Esophagus squamous epithelium (tissue), 5 donors: ENCODE data around the gene DCST2. TPM values are rescaled to one million over a fixed set of nuclear protein-coding genes. Genes with fewer than 3 reads are reported as not detected.

Experiments
- DNase-seq: peaks from one replicate; lab custom pipeline; 2025; lab: John Stamatoyannopoulos, UW
- H3K27ac ChIP-seq, 4 donors: fragments of 200-600 bp; sonication (generic); one replicate each; pipeline ENCODE4 v1.5.1; 2016 to 2019; ENCODE audit warnings: mild to moderate bottlenecking in 1 of 4
- H3K27me3 ChIP-seq, 4 donors: fragments of 200-600 bp; sonication (generic); 1 replicate in 3 of 4; 2 replicates in 1 of 4; pipeline versions ENCODE4 v1.5.1 to v1.6.0; 2017 to 2021; ENCODE audit warnings: antibody characterized with exemption in 1 of 4
- H3K36me3 ChIP-seq, 3 donors: fragments of 200-600 bp; sonication (generic); one replicate each; pipeline ENCODE4 v1.5.1; 2016 to 2019
- H3K4me1 ChIP-seq, 3 donors: fragments of 200-600 bp; sonication (generic); one replicate each; pipeline ENCODE4 v1.5.1; 2017 to 2019
- H3K4me3 ChIP-seq, 4 donors: fragments of 200-600 bp; sonication (generic); 1 replicate in 3 of 4; 2 replicates in 1 of 4; pipeline ENCODE4 v1.5.1; 2016 to 2019; ENCODE audit warnings: mild to moderate bottlenecking in 2 of 4, moderate library complexity in 1 of 4
- H3K9me3 ChIP-seq, 3 donors: fragments of 200-600 bp; sonication (generic); one replicate each; pipeline ENCODE4 v1.5.1; 2016 to 2019
- CTCF ChIP-seq, 6 experiments: fragments of 450-650 bp in 4 of 6; fragments of 200-600 bp in 2 of 6; sonication (generic) in 2 of 6; IDR thresholded peaks; one replicate each; pipeline ENCODE4 v1.5.1; 2016 to 2019; ENCODE audit warnings: antibody characterized with exemption in 6 of 6, mild to moderate bottlenecking in 4 of 6, moderate library complexity in 4 of 6
- POLR2A ChIP-seq, 4 donors: fragments of 450-650 bp; IDR thresholded peaks; one replicate each; pipeline ENCODE4 v1.6.1; 2017; ENCODE audit warnings: antibody characterized with exemption in 4 of 4, mild to moderate bottlenecking in 4 of 4, moderate library complexity in 3 of 4
- WGBS, 2 donors: methylation state at CpG; one replicate each; pipeline ENCODE4 v1.1.5; 2018; 5-methylcytosine and 5-hydroxymethylcytosine counted together
- intact Hi-C: fragments of 100-400 bp; cut with DNase I; formaldehyde crosslinking; loops from one replicate; pipeline ENCODE4 v1.15.0; 2022
- total RNA-seq, 4 donors: library from RNA; depleted of rRNA; stranded (reverse); fragments of >200 nt; gene quantifications; one replicate each; pipeline ENCODE4 v1.1.0, GENCODE V29; 2016
- donor health status: DM: yes; HTN: yes; CAD: no.

Gene DCST2
- total RNA-seq: 1 to 10 TPM in 1 of 4 donors, under 1 TPM in 3; 0.11 to 8.2 (median 0.18) TPM

- TF ChIP-seq POLR2A (IDR thresholded peaks at IDR 0.05) (no peak), CTCF (IDR thresholded peaks at IDR 0.05) (no peak)
- H3K4me1 ChIP-seq: peaks cover 17 to 47% (median 30%) of the 10 kb centered on the region in 3 donors
- H3K9me3 ChIP-seq: no peaks in the 10 kb centered on the region
- peak within 1 kb of the TSS in 2 of 4 donors; percentile 13 to 27 for H3K27ac ChIP-seq
- DNase-seq: no peak
- no peaks in the 10 kb centered on the region for H3K27me3 ChIP-seq
- no peaks in the 10 kb centered on the region for H3K36me3 ChIP-seq
- WGBS, 2 donors: 100% methylated on average over 3 to 6 of the region's 9 CpGs
- intact Hi-C loops: no loop called here
- H3K4me3 ChIP-seq: no peak within 1 kb of the TSS
Measured at GRCh38 chr1:155033524-155033923, at the start of gene DCST2, which contains the start of gene DCST1. DCST2 (minus strand) TSS chr1:155033781; CDS start chr1:155033701, 80 bp downstream. DCST1 (plus strand) TSS chr1:155033824; CDS start chr1:155034037, 213 bp downstream.

- Histone ChIP-seq H3K36me3 (peaks cover 0 to 8% (median 0%) of the 10 kb centered on the region in 3 donors), H3K4me1 (peaks cover 70 to 83% (median 71%) of the 10 kb centered on the region in 3 donors), H3K27ac (peak overlapping the region; percentile 90 to 97 (median 96)), H3K4me3 (peak overlapping the region in 3 of 4 donors; percentile 35 to 71 (median 65)), H3K27me3 (peaks cover 0 to 59% (median 20%) of the 10 kb centered on the region in 4 donors), H3K9me3 (no peaks in the 10 kb centered on the region)
- DNase-seq: no peak
- intact Hi-C loops: no loop called here
- 60% methylated on average over 1 of the region's 6 CpGs; no CpG with 5 or more reads in 1 of the 2 donors for WGBS, 2 donors
- no peak for TF ChIP-seq POLR2A (IDR thresholded peaks at IDR 0.05)
- TF ChIP-seq CTCF (IDR thresholded peaks at IDR 0.05): no peak
Measured at GRCh38 chr1:155083052-155083541, 49.5 kb upstream of the DCST2 start.

DNA sequence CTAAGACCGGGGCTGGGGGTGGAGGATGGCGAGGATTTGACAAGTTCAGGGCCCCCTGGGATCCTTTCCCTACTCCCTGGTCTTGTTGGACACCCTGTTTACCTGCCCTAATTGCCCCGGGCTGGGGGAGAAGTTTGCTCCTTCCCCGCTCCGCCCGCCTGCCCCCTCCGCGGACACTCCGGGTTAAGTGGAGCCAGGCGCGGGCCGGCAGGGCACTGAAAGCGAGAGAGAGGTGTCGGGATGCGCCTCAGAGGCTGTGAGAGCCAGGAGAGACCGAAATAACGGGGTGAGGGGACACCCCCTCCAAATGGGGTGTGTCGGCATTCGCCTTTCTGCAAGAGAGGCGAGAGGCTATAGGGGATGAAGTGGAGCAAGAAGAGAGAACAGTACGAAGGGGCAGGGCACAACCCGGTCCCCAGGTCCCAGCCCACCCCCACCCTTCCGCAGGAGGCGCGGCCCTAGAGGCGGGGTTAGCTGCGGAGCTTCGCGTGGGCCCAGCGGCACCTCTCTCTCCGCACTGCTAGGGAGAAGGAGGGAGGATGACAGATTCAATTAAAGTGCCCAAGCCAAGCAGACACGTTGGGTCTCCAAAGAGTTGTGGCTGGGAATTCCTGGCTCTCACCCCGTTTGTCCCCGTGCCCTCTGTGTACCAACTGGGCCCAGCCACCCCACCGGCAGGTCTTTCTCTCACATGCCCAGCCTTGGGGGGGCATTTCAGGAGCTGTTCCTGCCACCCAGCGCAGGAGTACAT, 48.9 kb upstream of the DCST2 start:
- Histone ChIP-seq H3K4me3 (peak overlapping the region; percentile 15 to 71 (median 50)), H3K4me1 (peaks cover 72 to 88% (median 72%) of the 10 kb centered on the region in 3 donors), H3K36me3 (peaks cover 0 to 8% (median 0%) of the 10 kb centered on the region in 3 donors), H3K9me3 (no peaks in the 10 kb centered on the region), H3K27me3 (peaks cover 0 to 59% (median 20%) of the 10 kb centered on the region in 4 donors), H3K27ac (peak overlapping the region; percentile 90 to 97 (median 96))
- no peak for TF ChIP-seq CTCF (IDR thresholded peaks at IDR 0.05)
- TF ChIP-seq POLR2A (IDR thresholded peaks at IDR 0.05): no peak
- intact Hi-C loops: no loop called here
- no peak for DNase-seq
- WGBS, 2 donors: 2 to 3% methylated on average over 10 to 23 of the region's 36 CpGs

DNA sequence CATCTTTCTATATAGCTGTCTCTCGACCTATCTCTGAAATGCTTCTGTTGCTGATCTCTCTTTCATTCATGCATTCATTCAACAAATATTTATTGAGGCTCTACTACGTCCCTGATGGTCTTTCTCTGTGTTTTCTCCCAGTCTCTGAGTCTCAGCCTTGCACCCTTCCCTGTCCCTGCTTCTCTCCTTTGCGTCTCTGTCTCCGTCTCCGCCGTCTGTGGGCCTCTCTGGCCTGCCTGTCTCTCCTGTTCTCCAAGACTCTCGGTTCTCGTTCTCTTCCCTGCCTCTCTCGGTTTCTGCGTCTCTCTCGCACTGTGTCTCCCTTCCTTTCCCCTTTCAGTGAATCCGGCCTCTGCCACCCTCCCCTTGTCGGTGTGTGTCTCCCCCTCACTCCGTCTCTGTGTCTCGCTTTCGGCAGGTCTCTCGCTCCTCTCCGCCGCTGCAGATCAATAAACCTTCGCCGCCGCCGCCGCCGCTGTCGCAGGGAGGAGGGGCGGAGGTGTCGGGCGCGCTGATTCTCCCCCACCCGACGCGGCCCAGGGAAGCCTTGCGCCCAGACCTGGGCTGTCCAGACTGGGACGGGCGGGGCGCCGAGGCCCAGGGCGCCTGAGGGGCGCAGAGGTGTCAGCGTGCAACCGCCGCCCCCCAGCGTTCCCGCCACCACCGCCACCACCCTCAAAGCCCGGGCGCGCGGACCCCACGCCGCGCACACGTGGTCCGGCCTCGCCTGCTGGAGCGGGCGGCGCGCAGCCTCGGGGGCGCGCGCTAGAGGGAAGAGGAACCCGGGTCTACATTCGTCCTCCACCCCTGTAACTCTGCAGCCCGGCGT, 48.1 kb upstream of the DCST2 start:
- intact Hi-C loops: no loop called here
- Histone ChIP-seq H3K4me3 (peak overlapping the region; percentile 15 to 71 (median 50)), H3K4me1 (peaks cover 72 to 88% (median 72%) of the 10 kb centered on the region in 3 donors), H3K36me3 (peaks cover 0 to 4% (median 0%) of the 10 kb centered on the region in 3 donors), H3K9me3 (no peaks in the 10 kb centered on the region), H3K27me3 (peaks cover 0 to 59% (median 20%) of the 10 kb centered on the region in 4 donors), H3K27ac (peak overlapping the region; percentile 90 to 97 (median 96))
- TF ChIP-seq CTCF (IDR thresholded peaks at IDR 0.05) (no peak), POLR2A (IDR thresholded peaks at IDR 0.05) (no peak)
- no peak for DNase-seq
- 2 to 7% methylated on average over 18 to 33 of the region's 68 CpGs for WGBS, 2 donors
